HCT116 (cell line): ENCODE data around the gene RIN3. TPM values are rescaled to one million over a fixed set of nuclear protein-coding genes. Genes with fewer than 3 reads are reported as not detected.

Source experiments
- ATAC-seq: fragments of 200-7000 bp; cut with Tn5 transposase; 2 replicates; pipeline ENCODE4 v1.9.1; 2020; ENCODE audit warnings: mild to moderate bottlenecking, moderate library complexity
- BruUV-seq: library from RNA; stranded (reverse); fragments of 400-500 nt; replicated peaks from 2 replicates; lab custom pipeline; 2021; lab: Mats Ljungman, UMichigan
- CTCF ChIA-PET: fragments of 300-600 bp; sonication (Branson Sonifier 250); formaldehyde crosslinking; loops from one replicate; lab custom pipeline; 2021; ENCODE audit warnings: antibody characterized with exemption; lab: Charles Lee
- POLR2A ChIA-PET: fragments of 300-600, 350-600 bp; sonication (Branson Sonifier 250); formaldehyde crosslinking; loops from one replicate; lab custom pipeline; 2021; ENCODE audit warnings: antibody characterized with exemption; lab: Charles Lee
- RAD21 ChIA-PET, 2 experiments: fragments of 300-600 bp; sonication (Branson Sonifier 250); formaldehyde crosslinking; loops; one replicate each; lab custom pipeline; 2023; ENCODE audit warnings: low total read pairs in 2 of 2; ENCODE audit not compliant: uncharacterized antibody in 2 of 2, unreplicated experiment in 2 of 2, low non-redundant PET in 1 of 2; lab: Charles Lee
- DNase-seq: peaks from one replicate; pipeline ENCODE4 v3.0.0-alpha.2; 2010; ENCODE audit warnings: low read depth, low spot score
- H2AFZ ChIP-seq: fragments of 200-600 bp; shearing (Covaris generic), sonication (generic); 2 replicates; pipeline ENCODE4 v1.6.1; 2017; ENCODE audit warnings: low read depth, mixed run types, mixed read lengths, antibody characterized with exemption, low read length; ENCODE audit not compliant: poor library complexity, severe bottlenecking
- H3K27ac ChIP-seq: 2 replicates; pipeline ENCODE4 v1.5.1; 2012; ENCODE audit warnings: low read depth, low read length
- H3K27me3 ChIP-seq: fragments of 200-600 bp; sonication (generic); 2 replicates; pipeline ENCODE4 v1.6.1; 2016; ENCODE audit warnings: mixed run types, low read length, mixed read lengths; ENCODE audit not compliant: insufficient read depth
- H3K36me3 ChIP-seq, 2 experiments: fragments of 200-500 bp in 1 of 2; fragments of 200-600 bp in 1 of 2; sonication (Bioruptor generic) in 1 of 2; sonication (generic) in 1 of 2; 2 replicates each; pipeline versions ENCODE4 v1.5.1 to v1.6.1; 2014 to 2016; ENCODE audit warnings: low read length in 2 of 2, inconsistent platforms in 1 of 2, mixed read lengths in 1 of 2, mixed run types in 1 of 2; ENCODE audit not compliant: insufficient read depth in 2 of 2, control insufficient read depth in 1 of 2
- H3K4me1 ChIP-seq, 2 experiments: fragments of 200-600 bp in 1 of 2; sonication (generic) in 1 of 2; 2 replicates each; pipeline versions ENCODE4 v1.5.1 to v1.6.1; 2012 to 2017; ENCODE audit warnings: low read length in 2 of 2, inconsistent platforms in 1 of 2, mild to moderate bottlenecking in 1 of 2, mixed read lengths in 1 of 2, mixed run types in 1 of 2, moderate library complexity in 1 of 2; ENCODE audit not compliant: insufficient read depth in 2 of 2, control insufficient read depth in 1 of 2
- H3K4me2 ChIP-seq: fragments of 200-600 bp; sonication (generic); 2 replicates; pipeline ENCODE4 v1.6.1; 2017; ENCODE audit warnings: mixed run types, low read length, mixed read lengths
- H3K4me3 ChIP-seq, 2 experiments: fragments of 200-600 bp in 1 of 2; sonication (generic) in 1 of 2; replicated peaks in 1 of 2; 2 replicates each; pipeline ENCODE4 v1.5.1; 2011 to 2016; ENCODE audit warnings: low read length in 2 of 2, control low read depth in 1 of 2, low read depth in 1 of 2, mild to moderate bottlenecking in 1 of 2, mixed read lengths in 1 of 2, mixed run types in 1 of 2
- H3K79me2 ChIP-seq: fragments of 200-600 bp; sonication (generic); 2 replicates; pipeline ENCODE4 v1.6.1; 2017; ENCODE audit warnings: mild to moderate bottlenecking, mixed run types, low read length, moderate library complexity, mixed read lengths; ENCODE audit not compliant: insufficient read depth
- H3K9ac ChIP-seq: fragments of 200-600 bp; sonication (generic); 2 replicates; pipeline ENCODE4 v1.6.1; 2016; ENCODE audit warnings: low read length, mixed read lengths
- H3K9me2 ChIP-seq: fragments of 200-600 bp; sonication (generic), shearing (Covaris generic); 2 replicates; pipeline ENCODE4 v1.6.1; 2017; ENCODE audit warnings: mixed run types, mild to moderate bottlenecking, moderate library complexity; ENCODE audit not compliant: insufficient read depth
- H3K9me3 ChIP-seq, 2 experiments: fragments of 200-500 bp in 1 of 2; fragments of 200-600 bp in 1 of 2; sonication (Bioruptor generic) in 1 of 2; sonication (generic) in 1 of 2; 2 replicates each; pipeline ENCODE4 v1.6.1; 2014 to 2017; ENCODE audit warnings: low read length in 2 of 2, mixed read lengths in 2 of 2, inconsistent platforms in 1 of 2, low read depth in 1 of 2, mild to moderate bottlenecking in 1 of 2, mixed run types in 1 of 2, moderate library complexity in 1 of 2; ENCODE audit not compliant: control insufficient read depth in 1 of 2, insufficient read depth in 1 of 2
- H4K20me1 ChIP-seq: fragments of 200-600 bp; sonication (generic), shearing (Covaris generic); 2 replicates; pipeline ENCODE4 v1.6.1; 2017; ENCODE audit warnings: mixed run types, mild to moderate bottlenecking, moderate library complexity; ENCODE audit not compliant: insufficient read depth
- CBX3 ChIP-seq: IDR thresholded peaks from 2 replicates; pipeline ENCODE4 v1.6.1; 2012; ENCODE audit warnings: low read depth
- CEBPB ChIP-seq: IDR thresholded peaks from 2 replicates; pipeline ENCODE4 v1.6.1; 2012; ENCODE audit warnings: low read depth
- EGR1 ChIP-seq: IDR thresholded peaks from 2 replicates; pipeline ENCODE4 v1.6.1; 2012; ENCODE audit warnings: low read depth
- ELF1 ChIP-seq: IDR thresholded peaks from 2 replicates; pipeline ENCODE4 v1.6.1; 2012; ENCODE audit warnings: low read depth, borderline replicate concordance
- EZH2 ChIP-seq: fragments of 200-600 bp; sonication (generic); IDR thresholded peaks from 2 replicates; pipeline ENCODE4 v1.6.1; 2017; ENCODE audit warnings: antibody characterized with exemption, mixed run types
- FOSL1 ChIP-seq: IDR thresholded peaks from 2 replicates; pipeline ENCODE4 v1.6.1; 2012; ENCODE audit warnings: low read depth
- POLR2AphosphoS5 ChIP-seq: IDR thresholded peaks from 2 replicates; pipeline ENCODE4 v1.6.1; 2011; ENCODE audit warnings: mild to moderate bottlenecking, low read depth, low read length, moderate library complexity
- RAD21 ChIP-seq: IDR thresholded peaks from 2 replicates; pipeline ENCODE4 v1.6.1; 2012; ENCODE audit warnings: low read depth, mild to moderate bottlenecking
- SIN3A ChIP-seq: IDR thresholded peaks from 2 replicates; pipeline ENCODE4 v1.6.1; 2012; ENCODE audit warnings: low read depth
- SP1 ChIP-seq: IDR thresholded peaks from 2 replicates; pipeline ENCODE4 v1.6.1; 2012; ENCODE audit warnings: low read depth
- SRF ChIP-seq: IDR thresholded peaks from 2 replicates; pipeline ENCODE4 v1.6.1; 2012; ENCODE audit warnings: low read depth
- ZFX ChIP-seq: fragments of 450-650 bp; IDR thresholded peaks from 2 replicates; pipeline ENCODE4 v1.6.1; 2017
- ZNF274 ChIP-seq: fragments of 200-500 bp; sonication (Bioruptor generic); IDR thresholded peaks from 2 replicates; pipeline ENCODE4 v1.6.1; 2014; ENCODE audit warnings: mild to moderate bottlenecking, low read depth, low read length, inconsistent platforms
- intact Hi-C: fragments of 100-400 bp; cut with micrococcal nuclease; formaldehyde crosslinking; loops from 2 replicates; pipeline ENCODE4 v1.10.0; 2022
- total RNA-seq: library from RNA; stranded (reverse); gene quantifications from one replicate; pipeline ENCODE4 v1.2.1, GENCODE V29; 2021; ENCODE audit not compliant: unreplicated experiment
- TF ChIP-seq, protein P1 (sequence below): IDR thresholded peaks from 2 replicates; pipeline ENCODE4 v1.6.1; 2012
- TF ChIP-seq, protein P2 (sequence below): IDR thresholded peaks from 2 replicates; pipeline ENCODE4 v1.6.1; 2011; ENCODE audit warnings: mild to moderate bottlenecking, low read length, moderate library complexity; ENCODE audit not compliant: insufficient replicate concordance; ENCODE audit errors: extremely low read depth
- TF ChIP-seq, protein P3 (sequence below): IDR thresholded peaks from 2 replicates; pipeline ENCODE4 v1.6.1; 2012
- TF ChIP-seq, protein P4 (sequence below), 3 experiments: fragments of 200-600 bp in 1 of 3; sonication (generic) in 1 of 3; IDR thresholded peaks in 2 of 3; conservative IDR thresholded peaks in 1 of 3; 2 replicates each; pipeline ENCODE4 v1.5.1; 2012 to 2017; ENCODE audit warnings: low read depth in 2 of 3, low read length in 2 of 3, antibody characterized with exemption in 1 of 3, borderline replicate concordance in 1 of 3, control low read depth in 1 of 3, mild to moderate bottlenecking in 1 of 3, mixed read lengths in 1 of 3, mixed run types in 1 of 3, moderate library complexity in 1 of 3; ENCODE audit not compliant: insufficient read depth in 1 of 3
- TF ChIP-seq, protein P5 (sequence below): IDR thresholded peaks from 2 replicates; pipeline ENCODE4 v1.6.1; 2012; ENCODE audit warnings: low read depth

The RIN3 gene
- total RNA-seq, 1 experiment from 2014 or later, result 22.2 TPM

DNA sequence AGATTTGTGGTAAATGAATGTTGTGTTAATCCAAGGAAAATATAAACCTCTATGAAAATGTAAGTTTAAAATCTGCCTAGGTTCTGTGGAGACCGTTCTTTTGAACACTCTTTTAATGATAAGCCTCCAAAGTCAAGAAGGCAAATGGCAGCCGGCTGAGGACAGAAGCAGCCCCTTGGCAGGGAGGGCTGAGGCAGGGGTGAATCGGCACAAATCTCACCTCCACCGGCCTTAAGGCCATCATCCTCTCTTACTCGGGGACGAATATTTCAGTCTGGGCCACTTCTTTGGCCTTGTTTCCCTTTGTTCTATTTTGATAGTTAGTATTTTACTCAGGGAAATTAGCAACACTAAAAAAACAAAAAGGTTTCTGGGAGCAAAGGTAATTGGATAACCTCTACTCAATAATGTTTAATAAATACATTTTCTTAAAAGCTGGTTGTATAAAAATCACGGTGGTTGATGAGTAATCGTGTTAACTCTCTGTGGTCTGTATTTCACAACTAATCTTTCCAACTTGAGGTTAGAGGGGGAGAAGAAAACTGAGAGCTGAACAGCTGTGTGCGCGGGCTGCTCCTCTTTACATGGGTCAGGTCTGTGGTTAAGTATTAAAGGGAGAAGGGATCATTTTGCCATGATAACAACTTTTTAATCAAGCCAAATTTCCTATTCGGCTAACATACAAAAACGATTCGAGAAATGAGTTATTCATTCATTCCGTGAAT lies 216.2 kb downstream of the RIN3 start:
- Histone ChIP-seq H3K27me3 (no peaks in the 10 kb centered on the region), H3K79me2 (no peaks in the 10 kb centered on the region), H2AFZ (no peak overlapping the region), H3K4me2 (no peak overlapping the region), H3K4me3 (no peak overlapping the region), H3K4me1 (peaks cover 16 to 28% of the 10 kb centered on the region in 2 experiments), H4K20me1 (no peaks in the 10 kb centered on the region), H3K36me3 (0 out of 4 replicates have a peak, but pooled peaks cover 0 to 2% of the 10 kb centered on the region in 2 experiments), H3K27ac (no peak overlapping the region), H3K9me2 (no peaks in the 10 kb centered on the region), H3K9me3 (no peaks in the 10 kb centered on the region), H3K9ac (no peak overlapping the region)
- no TSS peak for BruUV-seq
- DNase-seq (no peak), ATAC-seq (no peak)
- RAD21 ChIA-PET, result no interaction called here
- POLR2A ChIA-PET, result interaction anchor here (1.8 kb wide), 1 partner anchor 19 kb away, joined by 5 read pairs; the partner anchor contains the start of gene LGMN
- TF ChIP-seq, protein P1, sequence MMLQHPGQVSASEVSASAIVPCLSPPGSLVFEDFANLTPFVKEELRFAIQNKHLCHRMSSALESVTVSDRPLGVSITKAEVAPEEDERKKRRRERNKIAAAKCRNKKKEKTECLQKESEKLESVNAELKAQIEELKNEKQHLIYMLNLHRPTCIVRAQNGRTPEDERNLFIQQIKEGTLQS, result no peak
- TF ChIP-seq, protein P2, sequence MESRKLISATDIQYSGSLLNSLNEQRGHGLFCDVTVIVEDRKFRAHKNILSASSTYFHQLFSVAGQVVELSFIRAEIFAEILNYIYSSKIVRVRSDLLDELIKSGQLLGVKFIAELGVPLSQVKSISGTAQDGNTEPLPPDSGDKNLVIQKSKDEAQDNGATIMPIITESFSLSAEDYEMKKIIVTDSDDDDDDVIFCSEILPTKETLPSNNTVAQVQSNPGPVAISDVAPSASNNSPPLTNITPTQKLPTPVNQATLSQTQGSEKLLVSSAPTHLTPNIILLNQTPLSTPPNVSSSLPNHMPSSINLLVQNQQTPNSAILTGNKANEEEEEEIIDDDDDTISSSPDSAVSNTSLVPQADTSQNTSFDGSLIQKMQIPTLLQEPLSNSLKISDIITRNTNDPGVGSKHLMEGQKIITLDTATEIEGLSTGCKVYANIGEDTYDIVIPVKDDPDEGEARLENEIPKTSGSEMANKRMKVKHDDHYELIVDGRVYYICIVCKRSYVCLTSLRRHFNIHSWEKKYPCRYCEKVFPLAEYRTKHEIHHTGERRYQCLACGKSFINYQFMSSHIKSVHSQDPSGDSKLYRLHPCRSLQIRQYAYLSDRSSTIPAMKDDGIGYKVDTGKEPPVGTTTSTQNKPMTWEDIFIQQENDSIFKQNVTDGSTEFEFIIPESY, result no peak
- TF ChIP-seq SIN3A, result no peak
- no peak for TF ChIP-seq ZFX
- TF ChIP-seq, protein P3, sequence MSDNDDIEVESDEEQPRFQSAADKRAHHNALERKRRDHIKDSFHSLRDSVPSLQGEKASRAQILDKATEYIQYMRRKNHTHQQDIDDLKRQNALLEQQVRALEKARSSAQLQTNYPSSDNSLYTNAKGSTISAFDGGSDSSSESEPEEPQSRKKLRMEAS, result no peak
- TF ChIP-seq EZH2, result no peak
- TF ChIP-seq CBX3, result no peak
- no peak for TF ChIP-seq SRF
- no peak for TF ChIP-seq ZNF274
- TF ChIP-seq, protein P4, sequence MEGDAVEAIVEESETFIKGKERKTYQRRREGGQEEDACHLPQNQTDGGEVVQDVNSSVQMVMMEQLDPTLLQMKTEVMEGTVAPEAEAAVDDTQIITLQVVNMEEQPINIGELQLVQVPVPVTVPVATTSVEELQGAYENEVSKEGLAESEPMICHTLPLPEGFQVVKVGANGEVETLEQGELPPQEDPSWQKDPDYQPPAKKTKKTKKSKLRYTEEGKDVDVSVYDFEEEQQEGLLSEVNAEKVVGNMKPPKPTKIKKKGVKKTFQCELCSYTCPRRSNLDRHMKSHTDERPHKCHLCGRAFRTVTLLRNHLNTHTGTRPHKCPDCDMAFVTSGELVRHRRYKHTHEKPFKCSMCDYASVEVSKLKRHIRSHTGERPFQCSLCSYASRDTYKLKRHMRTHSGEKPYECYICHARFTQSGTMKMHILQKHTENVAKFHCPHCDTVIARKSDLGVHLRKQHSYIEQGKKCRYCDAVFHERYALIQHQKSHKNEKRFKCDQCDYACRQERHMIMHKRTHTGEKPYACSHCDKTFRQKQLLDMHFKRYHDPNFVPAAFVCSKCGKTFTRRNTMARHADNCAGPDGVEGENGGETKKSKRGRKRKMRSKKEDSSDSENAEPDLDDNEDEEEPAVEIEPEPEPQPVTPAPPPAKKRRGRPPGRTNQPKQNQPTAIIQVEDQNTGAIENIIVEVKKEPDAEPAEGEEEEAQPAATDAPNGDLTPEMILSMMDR (IDR thresholded peaks at IDR 0.05 in 2 of 3, conservative IDR thresholded peaks at IDR 0.05 in 1 of 3; ENCODE audit: borderline replicate concordance in 1 of 3, insufficient read depth in 1 of 3, low read depth in 2 of 3, low read length in 2 of 3), result no peak
- no peak for TF ChIP-seq FOSL1
- TF ChIP-seq, protein P5, sequence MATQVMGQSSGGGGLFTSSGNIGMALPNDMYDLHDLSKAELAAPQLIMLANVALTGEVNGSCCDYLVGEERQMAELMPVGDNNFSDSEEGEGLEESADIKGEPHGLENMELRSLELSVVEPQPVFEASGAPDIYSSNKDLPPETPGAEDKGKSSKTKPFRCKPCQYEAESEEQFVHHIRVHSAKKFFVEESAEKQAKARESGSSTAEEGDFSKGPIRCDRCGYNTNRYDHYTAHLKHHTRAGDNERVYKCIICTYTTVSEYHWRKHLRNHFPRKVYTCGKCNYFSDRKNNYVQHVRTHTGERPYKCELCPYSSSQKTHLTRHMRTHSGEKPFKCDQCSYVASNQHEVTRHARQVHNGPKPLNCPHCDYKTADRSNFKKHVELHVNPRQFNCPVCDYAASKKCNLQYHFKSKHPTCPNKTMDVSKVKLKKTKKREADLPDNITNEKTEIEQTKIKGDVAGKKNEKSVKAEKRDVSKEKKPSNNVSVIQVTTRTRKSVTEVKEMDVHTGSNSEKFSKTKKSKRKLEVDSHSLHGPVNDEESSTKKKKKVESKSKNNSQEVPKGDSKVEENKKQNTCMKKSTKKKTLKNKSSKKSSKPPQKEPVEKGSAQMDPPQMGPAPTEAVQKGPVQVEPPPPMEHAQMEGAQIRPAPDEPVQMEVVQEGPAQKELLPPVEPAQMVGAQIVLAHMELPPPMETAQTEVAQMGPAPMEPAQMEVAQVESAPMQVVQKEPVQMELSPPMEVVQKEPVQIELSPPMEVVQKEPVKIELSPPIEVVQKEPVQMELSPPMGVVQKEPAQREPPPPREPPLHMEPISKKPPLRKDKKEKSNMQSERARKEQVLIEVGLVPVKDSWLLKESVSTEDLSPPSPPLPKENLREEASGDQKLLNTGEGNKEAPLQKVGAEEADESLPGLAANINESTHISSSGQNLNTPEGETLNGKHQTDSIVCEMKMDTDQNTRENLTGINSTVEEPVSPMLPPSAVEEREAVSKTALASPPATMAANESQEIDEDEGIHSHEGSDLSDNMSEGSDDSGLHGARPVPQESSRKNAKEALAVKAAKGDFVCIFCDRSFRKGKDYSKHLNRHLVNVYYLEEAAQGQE, result no peak
- TF ChIP-seq RAD21, result no peak
- no peak for TF ChIP-seq CEBPB
- no peak for TF ChIP-seq SP1
- no peak for TF ChIP-seq ELF1
- TF ChIP-seq EGR1, result no peak
- no peak for TF ChIP-seq POLR2AphosphoS5
- CTCF ChIA-PET, result no interaction called here
- intact Hi-C loops, result no loop called here
